Keratinocyte (primary cell): ENCODE measurements around the gene WDR91.

ENCODE experiments used
- CTCF ChIP-seq, 3 experiments: IDR thresholded peaks in 1 of 3; conservative IDR thresholded peaks in 1 of 3; optimal IDR thresholded peaks in 1 of 3; 2 replicates in 2 of 3; 3 replicates in 1 of 3; pipeline versions ENCODE3 to v1.5.1; 2011; ENCODE audit warnings: low read length in 3 of 3, mild to moderate bottlenecking in 3 of 3, moderate library complexity in 2 of 3, control low read depth in 1 of 3, inconsistent platforms in 1 of 3; ENCODE audit not compliant: insufficient read depth in 2 of 3; ENCODE audit errors: extremely low read depth in 1 of 3
- EZH2 ChIP-seq: IDR thresholded peaks from one replicate; pipeline ENCODE4 v1.6.1; 2012; ENCODE audit warnings: inconsistent platforms, mild to moderate bottlenecking, low read length, moderate library complexity

GRCh38 chr7:135177028-135177696, 34.2 kb downstream of the WDR91 start:
- no peak for TF ChIP-seq CTCF (optimal IDR thresholded peaks at IDR 0.05 in 1 of 3, IDR thresholded peaks at IDR 0.05 in 1 of 3, conservative IDR thresholded peaks at IDR 0.05 in 1 of 3; ENCODE audit: extremely low read depth in 1 of 3, insufficient read depth in 2 of 3, low read length in 3 of 3)
- no peak for TF ChIP-seq EZH2
